Mesendoderm (in vitro differentiated cells): Measurements from ENCODE around the gene GZMM.
"Not testable (repeated sequence)": the region's sequence is repeated elsewhere in the genome, so short reads cannot be mapped to it uniquely, and the experiment has no call there.

Experiments
- DNase-seq: peaks from one replicate; pipeline ENCODE4 v3.0.0; 2013
- H2AK5ac ChIP-seq: 2 replicates; pipeline ENCODE4 v1.6.1; 2013; ENCODE audit warnings: low read length, inconsistent platforms
- H2BK120ac ChIP-seq: 2 replicates; pipeline ENCODE4 v1.6.1; 2013; ENCODE audit warnings: low read depth, mild to moderate bottlenecking, low read length, moderate library complexity, mixed read lengths
- H2BK15ac ChIP-seq: replicated peaks from 2 replicates; pipeline ENCODE4 v1.6.1; 2013; ENCODE audit warnings: low read depth, mild to moderate bottlenecking, moderate library complexity
- H2BK5ac ChIP-seq: 2 replicates; pipeline ENCODE4 v1.6.1; 2013; ENCODE audit warnings: low read length, inconsistent platforms
- H3K18ac ChIP-seq: 2 replicates; pipeline ENCODE4 v1.6.1; 2013; ENCODE audit warnings: mild to moderate bottlenecking, low read length, mixed read lengths
- H3K23ac ChIP-seq: one replicate; pipeline ENCODE4 v1.6.1; 2013; ENCODE audit warnings: low read length
- H3K27ac ChIP-seq: 2 replicates; pipeline ENCODE4 v1.5.1; 2013; ENCODE audit warnings: low read depth, mild to moderate bottlenecking, inconsistent platforms, low read length, moderate library complexity
- H3K27me3 ChIP-seq: 2 replicates; pipeline ENCODE4 v1.6.1; 2013; ENCODE audit warnings: low read length, control low read depth, mild to moderate bottlenecking, inconsistent platforms; ENCODE audit not compliant: insufficient read depth, poor library complexity
- H3K36me3 ChIP-seq: 2 replicates; pipeline ENCODE4 v1.6.1; 2013; ENCODE audit warnings: low read length, inconsistent platforms; ENCODE audit not compliant: control insufficient read depth, insufficient read depth
- H3K4ac ChIP-seq: one replicate; pipeline ENCODE4 v1.6.1; 2013; ENCODE audit warnings: low read depth, mild to moderate bottlenecking, low read length, moderate library complexity
- H3K4me1 ChIP-seq: 2 replicates; pipeline ENCODE4 v1.6.1; 2013; ENCODE audit warnings: low read depth, low read length, inconsistent platforms; ENCODE audit not compliant: control insufficient read depth
- H3K4me2 ChIP-seq: 2 replicates; pipeline ENCODE4 v1.6.1; 2013; ENCODE audit warnings: low read length
- H3K4me3 ChIP-seq: 2 replicates; pipeline ENCODE4 v1.5.1; 2013; ENCODE audit warnings: mild to moderate bottlenecking, low read length
- H3K56ac ChIP-seq: one replicate; pipeline ENCODE4 v1.6.1; 2013; ENCODE audit warnings: low read length
- H3K79me1 ChIP-seq: 2 replicates; pipeline ENCODE4 v1.6.1; 2013; ENCODE audit warnings: low read length, inconsistent platforms
- H3K79me2 ChIP-seq: 2 replicates; pipeline ENCODE4 v1.6.1; 2013; ENCODE audit warnings: mild to moderate bottlenecking, low read length; ENCODE audit not compliant: control insufficient read depth, insufficient read depth
- H3K9ac ChIP-seq: 2 replicates; pipeline ENCODE4 v1.6.1; 2013; ENCODE audit warnings: low read length, inconsistent platforms
- H4K5ac ChIP-seq: one replicate; pipeline ENCODE4 v1.6.1; 2013; ENCODE audit warnings: low read length
- H4K8ac ChIP-seq: one replicate; pipeline ENCODE4 v1.6.1; 2013; ENCODE audit warnings: low read depth, mild to moderate bottlenecking, control low read depth, low read length, moderate library complexity
- WGBS: extraction: QIAGEN DNeasy Blood & Tissue Kit; methylation state at CpG from one replicate; pipeline ENCODE4 v1.1.7; 2013; ENCODE audit warnings: low lambda C conversion rate, missing lambda C conversion rate; ENCODE audit not compliant: insufficient coverage; ENCODE audit errors: extremely low coverage; 5-methylcytosine and 5-hydroxymethylcytosine counted together

The GZMM gene

GRCh38 chr19:585146-585545 lies 41.3 kb downstream of the GZMM start:
- not testable (repeated sequence) for H3K56ac ChIP-seq, H3K23ac ChIP-seq, H3K27me3 ChIP-seq, H3K18ac ChIP-seq, H3K4ac ChIP-seq, H3K36me3 ChIP-seq, H4K8ac ChIP-seq, H3K4me2 ChIP-seq, H3K79me1 ChIP-seq, H2BK5ac ChIP-seq, H2BK120ac ChIP-seq, H3K9ac ChIP-seq, H3K27ac ChIP-seq, H3K4me1 ChIP-seq, H2AK5ac ChIP-seq, H2BK15ac ChIP-seq, H3K4me3 ChIP-seq, H4K5ac ChIP-seq, H3K79me2 ChIP-seq, DNase-seq
- no CpG with 5 or more reads among the region's 34 CpGs for WGBS

DNA sequence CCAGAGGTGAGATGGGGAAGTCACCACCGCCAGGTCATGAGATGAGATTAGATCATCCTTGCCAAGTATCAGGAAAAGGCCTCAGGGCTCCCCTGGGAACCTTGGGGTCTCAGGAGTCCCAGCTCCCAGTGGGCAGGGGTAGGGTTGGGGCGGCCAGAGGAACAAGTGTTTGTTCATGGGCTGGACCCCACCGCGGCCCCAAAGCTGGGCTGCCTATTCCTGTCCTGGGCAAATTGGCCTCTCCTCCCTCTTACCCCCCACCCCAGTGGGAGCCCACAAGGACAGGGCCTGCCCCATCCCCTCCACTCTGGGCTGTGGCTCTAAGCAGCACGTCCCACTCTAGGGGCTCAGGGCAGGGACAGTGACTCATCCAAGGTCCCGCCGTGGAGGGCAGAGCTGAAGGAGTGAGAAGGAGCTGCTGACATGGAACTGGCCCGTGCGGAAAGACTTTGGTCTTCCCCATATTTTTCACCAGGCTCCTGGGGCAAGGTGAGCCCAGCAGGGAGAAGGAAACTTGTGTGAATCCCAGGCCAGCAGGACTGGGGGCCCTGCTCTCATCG lies 41.8 kb downstream of the GZMM start:
- no peak overlapping the region for H3K4ac ChIP-seq
- H2AK5ac ChIP-seq: no peak overlapping the region
- H3K27ac ChIP-seq: no peak overlapping the region
- DNase-seq: no peak
- H3K23ac ChIP-seq: no peak overlapping the region
- H4K8ac ChIP-seq: no peak overlapping the region
- H2BK15ac ChIP-seq: no peak overlapping the region
- no peak overlapping the region for H3K18ac ChIP-seq
- H3K9ac ChIP-seq: no peak overlapping the region
- no peak overlapping the region for H2BK5ac ChIP-seq
- no peak overlapping the region for H3K56ac ChIP-seq
- H2BK120ac ChIP-seq: no peak overlapping the region
- H3K27me3 ChIP-seq: peaks cover 8% of the 10 kb centered on the region
- H3K4me1 ChIP-seq: no peaks in the 10 kb centered on the region
- no peak overlapping the region for H4K5ac ChIP-seq
- H3K79me1 ChIP-seq: no peaks in the 10 kb centered on the region
- H3K4me2 ChIP-seq: no peak overlapping the region
- H3K79me2 ChIP-seq: no peaks in the 10 kb centered on the region
- H3K36me3 ChIP-seq: no peaks in the 10 kb centered on the region
- no peak overlapping the region for H3K4me3 ChIP-seq
- no CpG with 5 or more reads among the region's 10 CpGs for WGBS

- H3K4ac ChIP-seq: no peak overlapping the region
- H3K4me1 ChIP-seq: no peaks in the 10 kb centered on the region
- no peaks in the 10 kb centered on the region for H3K79me2 ChIP-seq
- no peaks in the 10 kb centered on the region for H3K36me3 ChIP-seq
- H3K56ac ChIP-seq: no peak overlapping the region
- H3K4me2 ChIP-seq: no peak overlapping the region
- no peak overlapping the region for H3K18ac ChIP-seq
- H4K5ac ChIP-seq: no peak overlapping the region
- peak; percentile 90 for DNase-seq
- H2BK15ac ChIP-seq: no peak overlapping the region
- H2AK5ac ChIP-seq: no peak overlapping the region
- no CpG with 5 or more reads among the region's 41 CpGs for WGBS
- no peaks in the 10 kb centered on the region for H3K79me1 ChIP-seq
- H3K27me3 ChIP-seq: peaks cover 15% of the 10 kb centered on the region
- no peak overlapping the region for H2BK5ac ChIP-seq
- no peak overlapping the region for H3K4me3 ChIP-seq
- no peak overlapping the region for H3K23ac ChIP-seq
- H3K9ac ChIP-seq: no peak overlapping the region
- no peak overlapping the region for H3K27ac ChIP-seq
- no peak overlapping the region for H2BK120ac ChIP-seq
- no peak overlapping the region for H4K8ac ChIP-seq
These were observed 44.4 kb downstream of the GZMM start for GRCh38 chr19:588093-588740.

- no peaks in the 10 kb centered on the region for H3K79me1 ChIP-seq
- H3K4me1 ChIP-seq: no peaks in the 10 kb centered on the region
- H3K9ac ChIP-seq: no peak overlapping the region
- WGBS: no CpG with 5 or more reads among the region's 54 CpGs
- no peak overlapping the region for H2AK5ac ChIP-seq
- no peaks in the 10 kb centered on the region for H3K79me2 ChIP-seq
- no peaks in the 10 kb centered on the region for H3K36me3 ChIP-seq
- no peak for DNase-seq
- no peak overlapping the region for H2BK120ac ChIP-seq
- no peak overlapping the region for H4K8ac ChIP-seq
- H3K23ac ChIP-seq: no peak overlapping the region
- no peak overlapping the region for H3K56ac ChIP-seq
- no peak overlapping the region for H4K5ac ChIP-seq
- no peak overlapping the region for H3K4ac ChIP-seq
- peaks cover 15% of the 10 kb centered on the region for H3K27me3 ChIP-seq
- H2BK5ac ChIP-seq: no peak overlapping the region
- no peak overlapping the region for H3K4me2 ChIP-seq
- no peak overlapping the region for H3K27ac ChIP-seq
- H3K4me3 ChIP-seq: no peak overlapping the region
- H2BK15ac ChIP-seq: no peak overlapping the region
- H3K18ac ChIP-seq: no peak overlapping the region
These were observed 45.2 kb downstream of the GZMM start for GRCh38 chr19:588741-589692.

DNA sequence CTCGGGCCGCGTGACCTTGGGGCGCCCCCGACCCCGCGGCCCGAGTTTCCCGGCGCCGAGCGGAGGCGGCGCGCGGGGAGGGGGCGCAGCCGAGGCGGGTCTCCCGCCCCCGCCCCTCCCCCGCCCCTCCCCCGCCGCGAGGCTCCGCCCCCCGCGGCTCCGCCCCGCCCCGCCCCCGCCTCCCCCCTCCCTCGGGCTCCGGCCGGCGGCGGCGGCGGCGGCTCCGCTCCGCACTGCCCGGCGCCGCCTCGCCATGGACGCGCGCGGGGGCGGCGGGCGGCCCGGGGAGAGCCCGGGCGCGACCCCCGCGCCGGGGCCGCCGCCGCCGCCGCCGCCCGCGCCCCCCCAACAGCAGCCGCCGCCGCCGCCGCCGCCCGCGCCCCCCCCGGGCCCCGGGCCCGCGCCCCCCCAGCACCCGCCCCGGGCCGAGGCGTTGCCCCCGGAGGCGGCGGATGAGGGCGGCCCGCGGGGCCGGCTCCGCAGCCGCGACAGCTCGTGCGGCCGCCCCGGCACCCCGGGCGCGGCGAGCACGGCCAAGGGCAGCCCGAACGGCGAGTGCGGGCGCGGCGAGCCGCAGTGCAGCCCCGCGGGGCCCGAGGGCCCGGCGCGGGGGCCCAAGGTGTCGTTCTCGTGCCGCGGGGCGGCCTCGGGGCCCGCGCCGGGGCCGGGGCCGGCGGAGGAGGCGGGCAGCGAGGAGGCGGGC lies 46.0 kb downstream of the GZMM start, which contains the start of gene HCN2:
Gene HCN2, plus strand, starts transcription at position 189 of the 703 bp plus-strand sequence. Its CDS starts 65 bp downstream, at position 254.
- H4K5ac ChIP-seq: no peak within 1 kb of the TSS
- peaks cover 15% of the 10 kb centered on the region for H3K27me3 ChIP-seq

More for the DNA sequence above, 46.0 kb downstream of the GZMM start, which contains the start of gene HCN2:
- Histone ChIP-seq H3K56ac (no peak within 1 kb of the TSS), H3K23ac (no peak within 1 kb of the TSS), H3K4me1 (no peaks in the 10 kb centered on the region), H3K4ac (no peak within 1 kb of the TSS), H2BK120ac (no peak within 1 kb of the TSS), H3K79me2 (no peaks in the 10 kb centered on the region), H3K9ac (no peak within 1 kb of the TSS), H3K4me2 (no peak within 1 kb of the TSS), H3K36me3 (no peaks in the 10 kb centered on the region), H2AK5ac (no peak within 1 kb of the TSS), H3K18ac (no peak within 1 kb of the TSS), H3K4me3 (no peak within 1 kb of the TSS), H4K8ac (no peak within 1 kb of the TSS), H2BK5ac (no peak within 1 kb of the TSS), H3K79me1 (no peaks in the 10 kb centered on the region), H2BK15ac (no peak within 1 kb of the TSS), H3K27ac (no peak within 1 kb of the TSS)
- DNase-seq: no peak
- no CpG with 5 or more reads among the region's 132 CpGs for WGBS
